Measurements from ENCODE around the gene COLQ. TPM values are rescaled to one million over a fixed set of nuclear protein-coding genes. Genes with fewer than 3 reads are reported as not detected.

Gene COLQ
- total RNA-seq, 2 experiments from 2014 or later, result 2.3 to 4.7 TPM

- DNase-seq, result no peak
- Mint-ChIP-seq H3K9me3 (ENCODE audit: low read depth) (no peaks in the 10 kb centered on the region), H3K4me1 (peaks cover 5% of the 10 kb centered on the region), H3K27me3 (no peaks in the 10 kb centered on the region), H3K27ac (no peak overlapping the region), H3K4me3 (no peak overlapping the region), H3K36me3 (peaks cover 3% of the 10 kb centered on the region)
- CTCF ChIA-PET, result no interaction called here
- no peak for ATAC-seq
Observed at GRCh38 chr3:15454965-15455364, 66.5 kb downstream of the COLQ start.

DNA sequence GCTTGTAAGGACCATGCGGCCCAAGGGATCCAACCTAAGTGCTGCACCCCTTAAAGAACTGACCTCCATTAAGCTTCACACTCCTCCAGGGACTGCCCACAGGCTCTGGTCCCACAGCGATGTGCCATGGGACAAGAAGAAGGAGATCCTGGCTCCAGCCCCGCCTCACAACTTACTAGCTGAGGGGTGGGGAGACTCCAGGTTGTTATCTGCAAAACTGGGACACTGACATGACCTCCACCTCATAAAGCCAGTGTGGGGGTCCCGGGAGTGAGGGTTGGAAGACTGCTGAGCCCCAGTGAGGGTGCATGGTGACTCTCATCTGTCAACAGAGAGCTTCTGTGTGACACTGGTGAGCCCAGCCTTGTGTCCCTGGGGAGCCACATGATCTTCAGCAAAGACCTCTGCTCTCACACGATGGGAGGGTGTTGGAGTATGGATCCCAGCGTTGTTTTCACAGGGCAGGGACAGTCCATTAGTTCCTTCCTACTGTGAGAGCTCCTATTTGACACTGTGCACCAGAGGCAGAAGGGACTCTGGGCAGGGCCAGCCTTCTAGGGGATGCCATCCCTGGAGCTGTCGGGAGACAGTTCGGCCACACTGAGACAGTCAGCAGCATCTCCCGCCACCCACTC is 67.4 kb downstream of the COLQ start:
- Mint-ChIP-seq H3K4me1 (peaks cover 5% of the 10 kb centered on the region), H3K27ac (no peak overlapping the region), H3K4me3 (no peak overlapping the region), H3K36me3 (peaks cover 3% of the 10 kb centered on the region), H3K9me3 (ENCODE audit: low read depth) (no peaks in the 10 kb centered on the region), H3K27me3 (no peaks in the 10 kb centered on the region)
- DNase-seq (no peak), ATAC-seq (no peak)
- CTCF ChIA-PET, result no interaction called here

- H3K27ac Mint-ChIP-seq, result no peak overlapping the region
- H3K36me3 Mint-ChIP-seq, result peaks cover 3% of the 10 kb centered on the region
- H3K27me3 Mint-ChIP-seq, result no peaks in the 10 kb centered on the region
- ATAC-seq (no peak), DNase-seq (no peak)
- CTCF ChIA-PET, result no interaction called here
- H3K4me3 Mint-ChIP-seq, result no peak overlapping the region
- H3K9me3 Mint-ChIP-seq (ENCODE audit: low read depth), result no peaks in the 10 kb centered on the region
- H3K4me1 Mint-ChIP-seq, result peaks cover 5% of the 10 kb centered on the region
Observed at GRCh38 chr3:15453501-15453900, 68.0 kb downstream of the COLQ start.

DNA sequence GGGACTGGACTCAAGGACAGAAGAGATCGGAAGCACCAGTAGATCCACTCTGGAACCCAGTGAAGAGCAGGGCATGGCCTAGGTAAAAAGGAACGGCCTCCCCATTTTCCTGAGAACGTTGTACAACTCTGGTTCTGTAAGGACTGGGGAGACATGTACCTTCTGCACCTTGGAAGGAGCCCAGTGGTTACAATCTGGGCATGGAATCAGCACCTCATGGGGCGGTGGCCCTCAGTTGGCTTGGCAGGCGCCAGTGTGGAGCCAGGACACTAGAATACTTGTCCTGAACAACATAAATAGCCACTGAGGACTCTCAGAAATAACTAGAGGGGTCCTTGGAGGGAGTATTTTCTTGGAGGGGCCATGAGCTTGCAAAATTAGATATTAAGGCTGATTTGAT is 68.5 kb downstream of the COLQ start:
- Mint-ChIP-seq H3K27me3 (no peaks in the 10 kb centered on the region), H3K4me3 (no peak overlapping the region), H3K27ac (no peak overlapping the region), H3K9me3 (ENCODE audit: low read depth) (no peaks in the 10 kb centered on the region), H3K36me3 (no peaks in the 10 kb centered on the region), H3K4me1 (peaks cover 2% of the 10 kb centered on the region)
- CTCF ChIA-PET, result no interaction called here
- DNase-seq (no peak), ATAC-seq (no peak)

GRCh38 chr3:15452156-15452555 is 69.3 kb downstream of the COLQ start:
- CTCF ChIA-PET, result interaction anchor here (1.1 kb wide), 1 partner anchor 9 kb away, joined by 3 read pairs; no protein-coding TSS in a partner anchor

DNA sequence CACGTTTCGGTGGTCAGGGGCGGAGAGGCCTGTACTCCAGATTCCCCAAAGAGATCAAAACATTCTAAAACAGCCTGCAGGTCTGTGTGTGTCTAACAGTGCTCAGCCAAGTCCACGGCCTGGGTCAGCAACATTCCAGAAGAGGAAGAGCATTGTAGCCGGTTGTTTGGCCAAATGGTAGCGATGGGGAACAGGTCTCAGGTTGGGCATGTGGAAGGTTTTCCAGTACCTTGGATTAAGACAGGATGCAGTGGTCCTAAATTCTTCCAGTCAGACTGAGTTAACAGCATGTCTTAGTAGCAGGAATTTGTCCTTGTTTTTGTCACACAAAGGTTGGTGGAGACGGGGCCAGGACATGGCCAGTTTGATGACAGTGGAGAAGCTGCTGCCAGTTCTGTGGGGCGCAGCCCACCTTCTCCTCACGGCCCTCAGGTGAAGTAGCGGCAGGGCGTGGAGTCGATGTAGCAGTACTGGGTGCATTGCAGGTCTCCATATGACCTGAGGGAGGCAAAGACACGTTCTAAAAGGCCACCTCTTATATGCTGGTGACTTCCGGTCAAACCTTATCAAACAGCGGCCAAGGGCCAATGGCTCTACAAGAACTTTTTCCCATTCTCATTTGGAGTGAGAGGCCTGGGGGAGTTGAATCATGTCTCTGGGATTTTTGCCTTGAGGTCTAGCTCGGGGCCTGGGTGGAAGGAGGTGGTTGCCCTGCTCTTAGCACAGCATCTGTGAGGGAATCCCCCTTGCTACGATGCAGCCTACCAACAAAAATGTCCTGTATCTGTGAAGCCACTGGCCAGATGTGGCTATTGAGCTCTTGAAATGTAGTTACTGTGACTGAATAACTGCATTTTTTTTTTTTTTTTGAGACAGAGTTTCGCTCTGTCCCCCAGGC is 70.0 kb downstream of the COLQ start:
- H3K27me3 Mint-ChIP-seq, result no peaks in the 10 kb centered on the region
- H3K27ac Mint-ChIP-seq, result no peak overlapping the region
- no peaks in the 10 kb centered on the region for H3K36me3 Mint-ChIP-seq
- CTCF ChIA-PET, result interaction anchor here (1.1 kb wide), 1 partner anchor 8 kb away, joined by 3 read pairs; no protein-coding TSS in a partner anchor
- H3K4me3 Mint-ChIP-seq, result no peak overlapping the region
- H3K4me1 Mint-ChIP-seq, result peaks cover 2% of the 10 kb centered on the region
- ATAC-seq (no peak), DNase-seq (no peak)
- H3K9me3 Mint-ChIP-seq (ENCODE audit: low read depth), result no peaks in the 10 kb centered on the region

More at GRCh38 chr3:15452156-15452555, 69.3 kb downstream of the COLQ start:
- DNase-seq (no peak), ATAC-seq (no peak)
- Mint-ChIP-seq H3K36me3 (no peaks in the 10 kb centered on the region), H3K4me3 (no peak overlapping the region), H3K9me3 (ENCODE audit: low read depth) (no peaks in the 10 kb centered on the region), H3K27me3 (no peaks in the 10 kb centered on the region), H3K27ac (no peak overlapping the region), H3K4me1 (peaks cover 2% of the 10 kb centered on the region)

DNA sequence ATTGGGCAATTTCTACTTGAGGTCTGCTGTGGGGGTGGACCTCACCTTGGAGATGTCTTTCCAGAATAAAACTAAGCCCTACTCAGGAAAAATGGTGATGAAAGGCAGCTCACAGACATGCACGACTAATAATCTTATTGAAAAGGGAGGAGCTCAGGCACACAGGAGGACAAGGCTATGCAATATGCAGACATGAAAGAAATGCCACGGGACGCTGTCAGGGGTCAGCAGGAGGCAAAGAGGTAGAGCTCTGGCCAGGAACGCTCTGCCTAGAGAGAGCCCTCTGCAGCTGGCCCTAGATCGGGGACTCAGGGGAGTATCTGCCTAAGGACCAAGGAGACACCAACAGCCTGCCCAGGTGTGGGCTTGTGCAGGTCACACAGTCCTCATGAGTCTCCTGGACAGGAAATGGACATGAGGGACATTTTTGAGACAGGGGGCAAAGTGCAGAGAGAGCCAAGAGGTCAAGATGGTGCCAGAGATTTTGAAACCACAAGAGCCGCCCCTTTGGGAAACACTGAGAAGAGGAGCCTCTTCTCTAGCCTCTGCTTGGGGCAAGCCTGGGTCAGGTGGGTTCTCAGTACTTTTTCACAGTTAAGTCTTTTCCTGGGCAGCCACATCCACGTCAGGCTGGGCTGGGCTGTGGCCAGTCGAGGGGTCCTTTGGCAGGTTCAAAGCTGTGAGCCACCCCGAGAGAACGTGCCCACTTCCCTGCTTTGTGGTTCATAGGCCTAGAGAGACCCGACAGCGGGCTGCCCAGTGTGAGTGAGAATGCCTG is 70.9 kb downstream of the COLQ start:
- no peaks in the 10 kb centered on the region for H3K9me3 Mint-ChIP-seq (ENCODE audit: low read depth)
- no peak for ATAC-seq
- CTCF ChIA-PET, result interaction anchor here (1.1 kb wide), 1 partner anchor 7 kb away, joined by 3 read pairs; no protein-coding TSS in a partner anchor
- peaks cover 1% of the 10 kb centered on the region for H3K36me3 Mint-ChIP-seq
- no peak for DNase-seq
- H3K4me3 Mint-ChIP-seq, result no peak overlapping the region
- no peaks in the 10 kb centered on the region for H3K27me3 Mint-ChIP-seq
- peaks cover 2% of the 10 kb centered on the region for H3K4me1 Mint-ChIP-seq
- no peak overlapping the region for H3K27ac Mint-ChIP-seq

DNA sequence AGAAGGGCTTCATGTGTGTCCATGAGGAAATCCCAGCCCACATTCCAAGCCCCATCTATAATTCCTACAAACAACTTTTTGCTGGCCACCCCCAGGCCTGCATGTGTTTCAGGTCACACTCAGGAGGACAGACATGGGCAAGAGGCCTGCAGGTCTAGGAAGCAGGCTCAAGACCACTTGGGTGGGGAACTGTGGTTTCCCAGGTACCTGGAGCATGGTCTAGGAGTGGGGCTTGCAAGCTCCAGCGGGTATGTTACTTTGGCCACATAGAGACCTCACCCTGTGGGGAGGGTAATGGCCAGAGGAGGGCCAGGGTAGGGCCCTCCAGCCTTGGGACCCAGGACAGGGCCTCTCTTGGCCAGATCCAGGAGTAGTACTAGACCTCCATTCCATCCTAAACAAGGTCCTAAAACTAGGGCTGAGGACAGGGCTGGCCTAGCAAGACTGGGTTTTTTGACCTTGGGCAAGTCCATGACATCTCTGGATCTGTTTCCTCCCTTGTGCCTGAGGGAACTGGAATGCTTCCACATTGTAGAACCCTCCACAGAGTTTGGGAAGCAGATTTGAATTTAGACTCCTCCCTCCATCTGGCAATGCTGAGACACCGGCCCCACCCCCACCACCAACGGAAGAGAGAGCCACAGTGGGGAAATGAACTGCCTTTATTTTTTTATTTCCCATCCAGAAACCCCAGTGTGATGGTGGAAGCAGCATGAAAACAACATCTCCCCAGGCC is 71.8 kb downstream of the COLQ start:
- Mint-ChIP-seq H3K4me1 (peaks cover 2% of the 10 kb centered on the region), H3K27me3 (no peaks in the 10 kb centered on the region), H3K36me3 (peaks cover 4% of the 10 kb centered on the region), H3K9me3 (ENCODE audit: low read depth) (no peaks in the 10 kb centered on the region), H3K4me3 (no peak overlapping the region), H3K27ac (no peak overlapping the region)
- DNase-seq, result no peak
- CTCF ChIA-PET, result no interaction called here
- no peak for ATAC-seq

DNA sequence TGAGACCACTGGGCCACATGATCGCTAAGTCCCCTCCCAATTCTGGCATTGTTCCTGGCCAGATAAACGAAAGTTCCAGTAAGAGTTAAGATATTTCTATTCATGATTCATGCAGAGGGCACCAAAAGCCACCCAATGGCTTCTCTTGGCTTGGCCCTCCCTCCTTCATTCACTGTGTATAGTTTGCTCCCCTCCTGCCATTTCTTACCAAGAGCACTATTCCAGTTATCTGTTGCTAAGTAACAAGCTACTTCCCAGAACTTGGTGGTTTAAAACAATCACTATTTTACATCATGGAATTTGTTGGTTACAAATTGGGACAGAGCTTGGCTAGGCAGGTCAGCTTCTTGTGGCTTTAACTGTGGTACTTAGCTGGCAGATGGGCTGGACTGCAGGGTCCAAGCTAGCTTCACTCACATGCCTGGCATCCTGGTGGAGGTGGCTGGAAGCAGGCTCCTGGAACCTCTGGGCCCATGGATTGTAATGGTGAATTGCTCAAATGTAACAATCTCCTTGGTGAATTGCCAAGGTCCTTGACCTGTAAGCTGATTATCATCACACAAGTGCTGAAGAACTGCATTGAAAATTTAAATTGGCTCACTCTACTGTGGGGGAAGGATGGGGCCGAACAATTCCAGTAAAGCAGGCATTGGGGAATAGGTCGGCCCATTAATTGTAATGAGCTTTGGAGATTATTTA is 77.5 kb downstream of the COLQ start:
- H3K27me3 Mint-ChIP-seq, result no peaks in the 10 kb centered on the region
- H3K27ac Mint-ChIP-seq, result no peak overlapping the region
- ATAC-seq (no peak), DNase-seq (no peak)
- no peaks in the 10 kb centered on the region for H3K9me3 Mint-ChIP-seq (ENCODE audit: low read depth)
- CTCF ChIA-PET, result interaction anchor here (0.6 kb wide), 1 partner anchor 7 kb away, joined by 3 read pairs; no protein-coding TSS in a partner anchor
- H3K4me3 Mint-ChIP-seq, result no peak overlapping the region
- peaks cover 17% of the 10 kb centered on the region for H3K4me1 Mint-ChIP-seq
- H3K36me3 Mint-ChIP-seq, result peaks cover 41% of the 10 kb centered on the region

- H3K4me1 Mint-ChIP-seq, result peaks cover 19% of the 10 kb centered on the region
- ATAC-seq (no peak), DNase-seq (no peak)
- H3K27me3 Mint-ChIP-seq, result no peaks in the 10 kb centered on the region
- H3K9me3 Mint-ChIP-seq (ENCODE audit: low read depth), result no peaks in the 10 kb centered on the region
- peak overlapping the region; percentile 22 for H3K27ac Mint-ChIP-seq
- CTCF ChIA-PET, result interaction anchor here (0.7 kb wide), 1 partner anchor 36 kb away, joined by 3 read pairs; no protein-coding TSS in a partner anchor
- no peak overlapping the region for H3K4me3 Mint-ChIP-seq
- peaks cover 62% of the 10 kb centered on the region for H3K36me3 Mint-ChIP-seq
Observed at GRCh38 chr3:15440891-15441290, 80.6 kb downstream of the COLQ start.

- ATAC-seq, result no peak
- CTCF ChIA-PET, result interaction anchor here (1.5 kb wide), 1 partner anchor 95 kb away, joined by 3 read pairs; no protein-coding TSS in a partner anchor
Observed at GRCh38 chr3:15439476-15439875, 82.0 kb downstream of the COLQ start.

DNA sequence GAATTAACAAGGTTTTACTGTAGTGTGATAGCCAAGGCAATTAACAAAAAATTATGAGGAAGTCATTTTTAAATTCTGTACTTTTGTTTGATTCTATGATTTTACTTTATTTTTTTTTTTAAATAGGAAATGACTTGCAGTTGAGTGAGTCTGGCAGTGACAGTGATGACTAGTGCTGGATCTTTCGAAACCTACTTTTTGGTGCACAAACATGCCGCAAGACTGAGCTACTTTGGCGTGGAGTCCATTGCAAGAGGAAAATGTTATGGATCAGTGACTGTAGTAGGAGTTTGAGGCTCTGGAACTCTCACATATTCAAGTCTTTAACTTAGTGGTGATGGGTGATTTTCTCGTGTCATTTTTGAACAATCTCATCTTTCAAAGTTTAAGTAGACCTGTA is 82.5 kb downstream of the COLQ start:
- ATAC-seq (no peak), DNase-seq (no peak)
- no peaks in the 10 kb centered on the region for H3K9me3 Mint-ChIP-seq (ENCODE audit: low read depth)
- no peaks in the 10 kb centered on the region for H3K27me3 Mint-ChIP-seq
- peaks cover 19% of the 10 kb centered on the region for H3K4me1 Mint-ChIP-seq
- CTCF ChIA-PET, result interaction anchor here (1.5 kb wide), 1 partner anchor 96 kb away, joined by 3 read pairs; no protein-coding TSS in a partner anchor
- no peak overlapping the region for H3K4me3 Mint-ChIP-seq
- H3K36me3 Mint-ChIP-seq, result peaks cover 70% of the 10 kb centered on the region
- H3K27ac Mint-ChIP-seq, result no peak overlapping the region

More at GRCh38 chr3:15439476-15439875, 82.0 kb downstream of the COLQ start:
- Mint-ChIP-seq H3K27me3 (no peaks in the 10 kb centered on the region), H3K27ac (no peak overlapping the region), H3K36me3 (peaks cover 68% of the 10 kb centered on the region), H3K4me1 (peaks cover 19% of the 10 kb centered on the region), H3K4me3 (no peak overlapping the region), H3K9me3 (ENCODE audit: low read depth) (no peaks in the 10 kb centered on the region)
- no peak for DNase-seq

Measured in activated CD8-positive, alpha-beta memory T cell treated with anti-CD3 and anti-CD28 coated beads, Interleukin-2, amount 10 ng/mL, durations not matched to agents 7 days and 5 days (primary cell).